DND-41 (cell line): ENCODE results near the gene WDR18.

Source experiments
- ATAC-seq: fragments of 200-7000 bp; cut with Tn5 transposase; 3 replicates; pipeline ENCODE4 v1.9.1; 2021; ENCODE audit warnings: low read depth; ENCODE audit not compliant: insufficient read depth
- DNase-seq: peaks from one replicate; pipeline ENCODE4 v3.0.0-alpha.2; 2020
- H2AFZ ChIP-seq: 2 replicates; pipeline ENCODE4 v1.6.0; 2012; ENCODE audit warnings: low read depth, low read length
- H3K27ac ChIP-seq: 2 replicates; pipeline ENCODE4 v1.5.1; 2012; ENCODE audit warnings: low read length, inconsistent platforms
- H3K27me3 ChIP-seq: fragments of 200-600 bp; sonication (generic); 2 replicates; pipeline ENCODE4 v1.6.0; 2012; ENCODE audit warnings: low read length, mild to moderate bottlenecking, inconsistent platforms; ENCODE audit not compliant: insufficient read depth, poor library complexity
- H3K36me3 ChIP-seq: 2 replicates; pipeline ENCODE4 v1.5.1; 2012; ENCODE audit warnings: low read length, inconsistent platforms; ENCODE audit not compliant: insufficient read depth
- H3K4me1 ChIP-seq: 2 replicates; pipeline ENCODE4 v1.5.1; 2012; ENCODE audit warnings: mild to moderate bottlenecking, low read length; ENCODE audit not compliant: insufficient read depth
- H3K4me2 ChIP-seq: 2 replicates; pipeline ENCODE4 v1.6.0; 2012; ENCODE audit warnings: mild to moderate bottlenecking, moderate library complexity, low read length, inconsistent platforms; ENCODE audit not compliant: insufficient read depth
- H3K4me3 ChIP-seq, 2 experiments: fragments of 200-600 bp in 1 of 2; shearing (Covaris generic) in 1 of 2; 2 replicates each; pipeline ENCODE4 v1.5.1; 2012 to 2016; ENCODE audit warnings: inconsistent platforms in 2 of 2, low read length in 2 of 2, mild to moderate bottlenecking in 2 of 2, low read depth in 1 of 2, moderate library complexity in 1 of 2
- H3K79me2 ChIP-seq: 2 replicates; pipeline ENCODE4 v1.6.0; 2012; ENCODE audit warnings: low read length, inconsistent platforms; ENCODE audit not compliant: insufficient read depth
- H3K9ac ChIP-seq: 2 replicates; pipeline ENCODE4 v1.6.0; 2012; ENCODE audit warnings: low read depth, mild to moderate bottlenecking, inconsistent platforms, low read length, moderate library complexity
- H3K9me3 ChIP-seq: 2 replicates; pipeline ENCODE4 v1.5.1; 2012; ENCODE audit warnings: low read length, moderate library complexity, mild to moderate bottlenecking, inconsistent platforms; ENCODE audit not compliant: insufficient read depth, severe bottlenecking
- H4K20me1 ChIP-seq: 2 replicates; pipeline ENCODE4 v1.6.0; 2012; ENCODE audit warnings: low read length; ENCODE audit not compliant: insufficient read depth
- EZH2 ChIP-seq: IDR thresholded peaks from 3 replicates; pipeline ENCODE4 v1.6.1; 2012; ENCODE audit warnings: borderline replicate concordance, low read depth, mild to moderate bottlenecking, moderate library complexity, low read length, inconsistent platforms; ENCODE audit not compliant: severe bottlenecking
- TF ChIP-seq, protein P1 (sequence below): IDR thresholded peaks from 2 replicates; pipeline ENCODE4 v1.5.1; 2012; ENCODE audit warnings: borderline replicate concordance, low read length, moderate library complexity, mild to moderate bottlenecking; ENCODE audit not compliant: poor library complexity, severe bottlenecking; ENCODE audit errors: extremely low read depth

The WDR18 gene

DNA sequence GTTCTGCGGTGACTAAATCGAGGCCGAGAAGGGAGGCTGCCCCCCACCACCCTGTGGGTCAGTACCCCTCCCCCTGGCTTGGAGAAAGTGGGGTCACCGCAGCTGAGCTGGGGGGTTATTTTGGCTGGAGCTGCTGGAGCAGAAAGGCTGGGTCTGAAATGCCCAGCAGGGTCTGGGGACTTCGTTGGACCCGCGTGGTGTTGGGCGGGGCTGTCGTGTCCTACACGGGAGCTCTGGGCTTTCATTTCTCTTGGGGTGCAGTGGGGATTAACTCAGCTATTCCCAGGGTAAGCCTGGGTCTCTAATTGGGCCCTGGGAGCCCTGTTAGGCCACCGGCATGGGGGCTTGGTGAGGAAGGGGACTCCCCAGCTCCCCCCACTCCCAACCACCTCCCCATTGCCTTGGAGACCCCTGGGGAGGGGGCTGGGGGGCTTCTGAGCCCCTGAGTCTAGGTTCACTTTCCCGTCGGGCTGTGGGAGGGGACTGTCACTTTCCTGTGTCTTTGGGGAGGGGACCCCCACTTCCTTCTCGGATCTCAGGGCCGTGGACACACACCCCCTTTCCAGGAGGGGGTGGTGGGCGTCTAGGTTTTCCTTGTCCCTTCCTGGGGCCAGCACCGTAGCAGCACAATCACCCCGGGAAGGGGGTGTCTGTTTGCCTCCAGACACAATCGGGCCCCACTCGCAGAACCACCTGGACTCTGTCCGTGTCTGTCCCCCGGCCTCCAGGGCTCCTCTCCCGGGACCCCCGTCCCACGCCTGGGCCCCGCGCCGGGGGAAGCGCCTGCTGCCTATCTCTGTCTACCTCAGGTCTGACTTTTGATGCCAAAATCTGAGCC lies 10.2 kb upstream of the WDR18 start:
- Histone ChIP-seq H3K79me2 (no peaks in the 10 kb centered on the region), H3K4me2 (no peak overlapping the region), H3K27ac (no peak overlapping the region), H3K27me3 (no peaks in the 10 kb centered on the region), H3K9ac (no peak overlapping the region), H3K4me1 (no peaks in the 10 kb centered on the region), H2AFZ (no peak overlapping the region), H4K20me1 (no peaks in the 10 kb centered on the region), H3K36me3 (peaks cover 28% of the 10 kb centered on the region), H3K4me3 (no peak overlapping the region), H3K9me3 (peaks cover 10% of the 10 kb centered on the region)
- DNase-seq (no peak), ATAC-seq (no peak)
- TF ChIP-seq EZH2, result no peak
- TF ChIP-seq, protein P1, sequence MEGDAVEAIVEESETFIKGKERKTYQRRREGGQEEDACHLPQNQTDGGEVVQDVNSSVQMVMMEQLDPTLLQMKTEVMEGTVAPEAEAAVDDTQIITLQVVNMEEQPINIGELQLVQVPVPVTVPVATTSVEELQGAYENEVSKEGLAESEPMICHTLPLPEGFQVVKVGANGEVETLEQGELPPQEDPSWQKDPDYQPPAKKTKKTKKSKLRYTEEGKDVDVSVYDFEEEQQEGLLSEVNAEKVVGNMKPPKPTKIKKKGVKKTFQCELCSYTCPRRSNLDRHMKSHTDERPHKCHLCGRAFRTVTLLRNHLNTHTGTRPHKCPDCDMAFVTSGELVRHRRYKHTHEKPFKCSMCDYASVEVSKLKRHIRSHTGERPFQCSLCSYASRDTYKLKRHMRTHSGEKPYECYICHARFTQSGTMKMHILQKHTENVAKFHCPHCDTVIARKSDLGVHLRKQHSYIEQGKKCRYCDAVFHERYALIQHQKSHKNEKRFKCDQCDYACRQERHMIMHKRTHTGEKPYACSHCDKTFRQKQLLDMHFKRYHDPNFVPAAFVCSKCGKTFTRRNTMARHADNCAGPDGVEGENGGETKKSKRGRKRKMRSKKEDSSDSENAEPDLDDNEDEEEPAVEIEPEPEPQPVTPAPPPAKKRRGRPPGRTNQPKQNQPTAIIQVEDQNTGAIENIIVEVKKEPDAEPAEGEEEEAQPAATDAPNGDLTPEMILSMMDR, result no peak

DNA sequence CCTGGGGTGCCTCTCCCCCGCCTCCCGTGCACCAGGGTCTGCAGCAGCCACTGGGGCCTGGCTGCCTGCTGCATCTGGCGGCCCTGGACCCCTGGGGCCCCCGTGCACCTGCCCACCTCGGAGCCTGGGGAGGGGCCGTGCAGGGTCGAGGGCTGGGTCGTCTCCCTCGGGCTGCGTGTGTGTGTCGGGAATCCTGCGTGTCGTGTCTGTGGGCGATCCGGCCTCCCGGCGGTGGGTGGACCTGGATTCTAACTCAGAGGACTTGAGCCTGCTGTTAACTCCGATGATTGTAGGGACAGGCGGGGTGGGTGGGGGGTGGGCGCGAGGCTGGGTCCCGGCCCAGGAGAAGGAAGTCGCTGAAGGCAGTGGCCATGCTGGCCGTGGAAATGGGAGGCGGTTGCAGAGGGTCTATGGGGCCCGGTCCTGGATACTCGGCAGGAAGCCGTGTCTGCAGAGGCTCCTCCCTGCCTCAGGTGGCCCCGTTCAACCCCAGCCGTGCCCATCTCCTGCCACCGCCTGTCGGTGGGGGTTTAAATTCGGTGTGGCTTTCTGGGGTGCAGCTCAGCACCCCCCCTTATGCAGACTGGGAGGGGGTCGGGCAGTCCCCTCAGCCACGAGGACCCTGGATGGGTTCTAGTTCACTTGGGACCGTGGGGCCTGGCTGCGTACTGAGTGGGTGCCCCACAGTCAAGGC lies 9.4 kb upstream of the WDR18 start:
- Histone ChIP-seq H3K4me3 (no peak overlapping the region), H3K4me2 (no peak overlapping the region), H2AFZ (no peak overlapping the region), H3K4me1 (no peaks in the 10 kb centered on the region), H3K79me2 (no peaks in the 10 kb centered on the region), H4K20me1 (no peaks in the 10 kb centered on the region), H3K9ac (no peak overlapping the region), H3K27ac (no peak overlapping the region), H3K27me3 (no peaks in the 10 kb centered on the region), H3K9me3 (peaks cover 10% of the 10 kb centered on the region), H3K36me3 (peaks cover 24% of the 10 kb centered on the region)
- ATAC-seq, result no peak
- no peak for TF ChIP-seq EZH2
- TF ChIP-seq, protein P1, result no peak
- no peak for DNase-seq

DNA sequence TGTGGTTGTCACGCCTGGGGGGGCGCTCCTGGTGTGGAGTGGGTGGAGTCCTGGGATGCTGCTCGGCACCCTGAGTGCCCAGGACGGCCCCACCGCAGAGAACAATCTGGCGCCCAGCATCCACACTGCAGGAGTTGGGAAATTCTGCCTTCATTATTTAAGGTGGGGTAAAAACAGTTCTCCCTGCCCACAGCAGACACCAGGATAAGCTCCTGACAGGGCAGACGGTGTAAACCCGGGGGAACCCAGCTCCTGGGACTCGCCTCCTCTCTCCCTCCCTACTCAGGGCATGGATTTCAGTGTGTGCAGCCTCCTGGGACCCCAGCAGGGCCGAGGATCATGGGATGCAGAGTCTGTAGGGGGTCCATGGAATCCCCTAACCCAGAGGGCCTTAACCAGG lies 7.7 kb upstream of the WDR18 start:
- Histone ChIP-seq H3K4me1 (no peaks in the 10 kb centered on the region), H3K9me3 (no peaks in the 10 kb centered on the region), H3K36me3 (peaks cover 7% of the 10 kb centered on the region), H3K9ac (no peak overlapping the region), H2AFZ (no peak overlapping the region), H3K4me2 (no peak overlapping the region), H3K27ac (no peak overlapping the region), H3K4me3 (no peak overlapping the region), H3K79me2 (no peaks in the 10 kb centered on the region), H4K20me1 (no peaks in the 10 kb centered on the region), H3K27me3 (no peaks in the 10 kb centered on the region)
- no peak for TF ChIP-seq EZH2
- TF ChIP-seq, protein P1, result no peak
- ATAC-seq, result no peak
- DNase-seq, result no peak
